ENCODE results near the gene CRYBB3. TPM values are rescaled to one million over a fixed set of nuclear protein-coding genes. Genes with fewer than 3 reads are reported as not detected.
"Not testable (repeated sequence)": the region's sequence is repeated elsewhere in the genome, so short reads cannot be mapped to it uniquely, and the experiment has no call there.

Gene CRYBB3
- total RNA-seq, 1 donor from 2014 or later: 0.60 TPM

DNA sequence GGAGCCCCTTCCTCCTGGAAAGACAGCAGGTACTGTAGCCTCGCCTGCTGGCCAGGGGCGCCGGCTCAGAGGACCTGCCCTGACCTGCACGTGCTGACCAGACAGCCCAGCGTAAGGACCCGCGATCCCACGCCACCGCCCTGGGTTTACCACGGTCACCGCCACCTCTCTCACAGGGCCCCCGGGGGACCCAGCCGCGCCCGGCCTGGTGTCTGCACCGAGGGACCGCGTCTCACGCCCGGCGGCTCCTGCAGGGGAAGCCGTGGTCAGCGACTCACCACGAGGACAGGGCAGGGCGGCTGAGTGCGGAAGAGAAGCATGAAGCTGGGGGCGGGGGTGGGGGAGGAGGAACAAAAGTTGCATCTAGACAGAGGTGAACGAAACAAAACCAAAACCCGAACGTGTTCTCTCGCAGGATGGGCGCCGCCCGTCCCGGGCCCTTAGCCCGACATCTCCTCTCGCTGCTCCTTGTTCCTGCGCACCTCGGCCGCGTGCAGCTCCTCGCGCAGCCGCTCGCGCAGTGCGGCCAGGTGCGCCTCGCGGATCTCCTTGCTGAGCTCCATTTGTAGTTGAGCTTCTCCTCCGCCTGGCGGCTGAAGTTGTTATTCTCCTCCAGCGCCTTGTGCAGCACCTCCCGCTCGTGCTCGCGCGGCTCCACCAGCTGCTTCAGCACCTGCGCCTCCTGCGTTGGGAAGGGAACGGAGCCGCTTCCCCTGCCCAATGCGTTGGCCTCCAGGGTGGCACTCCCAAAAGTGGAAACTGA lies 20.6 kb upstream of the CRYBB3 start:
- H3K9me3 Mint-ChIP-seq: peaks cover 13% of the 10 kb centered on the region

GRCh38 chr22:25182131-25183110 lies 17.2 kb upstream of the CRYBB3 start:
- H3K4me3 Mint-ChIP-seq: no peak overlapping the region
- no peaks in the 10 kb centered on the region for H3K4me1 Mint-ChIP-seq (ENCODE audit: low read depth)
- H3K9me3 Mint-ChIP-seq: peaks cover 10% of the 10 kb centered on the region
- H3K27ac Mint-ChIP-seq: no peak overlapping the region
- H3K36me3 Mint-ChIP-seq (ENCODE audit: low read depth): peaks cover 34% of the 10 kb centered on the region
- no peaks in the 10 kb centered on the region for H3K27me3 Mint-ChIP-seq (ENCODE audit: insufficient read depth)
- no peak for DNase-seq (ENCODE audit: low spot score)
- intact Hi-C loops (cut with micrococcal nuclease): no loop called here

More for the DNA sequence above, 20.6 kb upstream of the CRYBB3 start:
- H3K27me3 Mint-ChIP-seq (ENCODE audit: insufficient read depth); H3K27ac Mint-ChIP-seq; intact Hi-C loops (cut with micrococcal nuclease); H3K4me3 Mint-ChIP-seq; DNase-seq (ENCODE audit: low spot score); H3K4me1 Mint-ChIP-seq (ENCODE audit: low read depth): not testable (repeated sequence)
- peaks cover 39% of the 10 kb centered on the region for H3K36me3 Mint-ChIP-seq (ENCODE audit: low read depth)

GRCh38 chr22:25183949-25184619 lies 15.6 kb upstream of the CRYBB3 start:
- Mint-ChIP-seq H3K27me3 (ENCODE audit: insufficient read depth) (no peaks in the 10 kb centered on the region), H3K36me3 (ENCODE audit: low read depth) (peaks cover 30% of the 10 kb centered on the region), H3K4me1 (ENCODE audit: low read depth) (no peaks in the 10 kb centered on the region), H3K27ac (no peak overlapping the region), H3K4me3 (no peak overlapping the region), H3K9me3 (peaks cover 10% of the 10 kb centered on the region)
- DNase-seq (ENCODE audit: low spot score): no peak
- intact Hi-C loops (cut with micrococcal nuclease): no loop called here

DNA sequence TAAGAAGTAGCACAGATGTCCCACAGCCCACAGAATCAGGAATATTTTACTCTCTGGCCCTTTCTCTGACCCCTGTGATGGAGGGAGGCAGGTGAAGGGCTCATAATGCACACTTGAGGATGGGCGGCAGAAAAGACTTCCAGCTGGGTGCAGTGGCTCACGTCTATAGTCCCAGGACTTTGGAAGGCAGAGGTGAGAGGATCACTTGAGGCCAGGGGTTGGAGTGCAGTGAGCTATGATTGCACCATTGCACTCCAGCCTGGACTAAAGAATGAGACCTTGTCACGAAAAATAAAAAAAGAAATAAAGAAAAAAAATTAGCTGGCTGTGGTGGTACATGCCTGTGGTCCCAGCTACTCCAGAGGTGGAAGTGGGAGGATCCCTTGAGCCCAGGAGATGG lies 13.5 kb upstream of the CRYBB3 start:
- peaks cover 21% of the 10 kb centered on the region for H3K36me3 Mint-ChIP-seq (ENCODE audit: low read depth)
- no peaks in the 10 kb centered on the region for H3K9me3 Mint-ChIP-seq
- intact Hi-C loops (cut with micrococcal nuclease): no loop called here
- H3K4me3 Mint-ChIP-seq: no peak overlapping the region
- H3K27ac Mint-ChIP-seq: no peak overlapping the region
- DNase-seq (ENCODE audit: low spot score): no peak
- no peaks in the 10 kb centered on the region for H3K4me1 Mint-ChIP-seq (ENCODE audit: low read depth)
- no peaks in the 10 kb centered on the region for H3K27me3 Mint-ChIP-seq (ENCODE audit: insufficient read depth)

- no peak for DNase-seq (ENCODE audit: low spot score)
- peaks cover 13% of the 10 kb centered on the region for H3K36me3 Mint-ChIP-seq (ENCODE audit: low read depth)
- H3K4me3 Mint-ChIP-seq: no peak overlapping the region
- no peaks in the 10 kb centered on the region for H3K9me3 Mint-ChIP-seq
- H3K27ac Mint-ChIP-seq: no peak overlapping the region
- no peaks in the 10 kb centered on the region for H3K27me3 Mint-ChIP-seq (ENCODE audit: insufficient read depth)
- intact Hi-C loops (cut with micrococcal nuclease): no loop called here
- no peaks in the 10 kb centered on the region for H3K4me1 Mint-ChIP-seq (ENCODE audit: low read depth)
Observed at GRCh38 chr22:25187469-25187868, 12.2 kb upstream of the CRYBB3 start.

DNA sequence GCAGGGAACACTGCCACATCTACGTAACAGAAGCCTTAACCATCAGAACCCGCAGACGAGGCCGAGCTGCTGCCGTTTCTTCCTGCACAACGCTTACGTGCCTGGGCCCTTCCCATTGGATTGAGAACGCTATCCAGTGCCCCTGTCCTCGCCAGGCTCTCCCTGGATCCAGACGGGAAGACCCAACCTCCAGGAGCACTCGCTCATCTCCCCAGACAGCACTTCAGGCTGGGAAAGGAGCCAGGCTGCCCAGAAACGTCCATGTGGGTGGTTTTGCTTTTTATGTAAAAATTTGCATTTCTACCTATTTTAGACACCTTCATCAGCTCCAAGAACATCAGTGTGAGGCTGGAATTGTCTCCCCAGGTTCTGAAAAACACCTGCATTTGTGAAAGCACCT lies 7.3 kb upstream of the CRYBB3 start:
- Mint-ChIP-seq H3K4me1 (ENCODE audit: low read depth) (no peaks in the 10 kb centered on the region), H3K4me3 (no peak overlapping the region), H3K27me3 (ENCODE audit: insufficient read depth) (no peaks in the 10 kb centered on the region), H3K36me3 (ENCODE audit: low read depth) (peaks cover 7% of the 10 kb centered on the region), H3K9me3 (no peaks in the 10 kb centered on the region), H3K27ac (no peak overlapping the region)
- intact Hi-C loops (cut with micrococcal nuclease): no loop called here
- no peak for DNase-seq (ENCODE audit: low spot score)

- Mint-ChIP-seq H3K27ac (no peak overlapping the region), H3K36me3 (ENCODE audit: low read depth) (peaks cover 7% of the 10 kb centered on the region), H3K9me3 (no peaks in the 10 kb centered on the region), H3K4me3 (no peak overlapping the region), H3K27me3 (ENCODE audit: insufficient read depth) (no peaks in the 10 kb centered on the region), H3K4me1 (ENCODE audit: low read depth) (no peaks in the 10 kb centered on the region)
- DNase-seq (ENCODE audit: low spot score): no peak
- intact Hi-C loops (cut with micrococcal nuclease): no loop called here
Observed at GRCh38 chr22:25193130-25193529, 6.5 kb upstream of the CRYBB3 start.

DNA sequence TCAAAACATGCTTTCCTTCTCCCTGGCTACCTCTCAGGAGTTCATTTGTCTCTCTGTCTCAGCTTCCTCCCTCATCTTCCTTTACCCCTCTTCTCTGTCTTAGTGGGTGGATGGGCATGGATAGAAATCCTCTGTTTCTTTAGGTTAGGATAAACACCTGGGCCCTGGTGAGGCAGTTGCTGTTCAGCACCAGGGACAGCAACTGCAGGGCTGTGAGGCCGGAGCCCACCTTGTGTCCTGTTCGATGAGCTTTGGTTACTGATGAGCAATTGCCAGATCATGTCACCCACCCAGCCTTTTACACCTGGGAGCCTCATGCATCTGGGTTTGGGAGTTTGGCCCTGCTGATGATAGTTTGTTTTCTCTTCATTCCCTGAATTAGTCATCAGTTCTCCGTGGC lies 6.1 kb upstream of the CRYBB3 start:
- H3K27ac Mint-ChIP-seq: no peak overlapping the region
- intact Hi-C loops (cut with micrococcal nuclease): no loop called here

DNA sequence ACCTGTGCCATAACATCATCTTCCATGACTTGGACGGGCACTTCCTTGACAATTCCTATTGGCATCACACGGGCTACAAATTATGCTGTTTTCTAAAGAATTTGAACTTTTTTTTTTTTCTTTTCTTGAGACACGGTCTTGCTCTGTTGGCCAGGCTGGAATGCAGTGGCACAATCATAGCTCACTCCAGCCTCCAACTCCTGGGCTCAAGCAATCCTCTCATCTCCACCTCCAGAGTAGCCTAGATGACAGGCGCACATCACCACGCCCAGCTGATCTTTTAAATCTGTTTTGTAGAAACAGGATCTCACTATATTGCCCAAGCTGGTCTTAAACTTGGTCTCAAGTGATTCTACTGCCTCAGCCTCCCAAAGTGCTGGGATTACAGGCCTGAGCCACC lies 3.3 kb upstream of the CRYBB3 start:
- Mint-ChIP-seq H3K27ac (no peak overlapping the region), H3K9me3 (no peaks in the 10 kb centered on the region), H3K36me3 (ENCODE audit: low read depth) (peaks cover 7% of the 10 kb centered on the region), H3K27me3 (ENCODE audit: insufficient read depth) (no peaks in the 10 kb centered on the region), H3K4me1 (ENCODE audit: low read depth) (peaks cover 6% of the 10 kb centered on the region), H3K4me3 (no peak overlapping the region)
- no peak for DNase-seq (ENCODE audit: low spot score)
- intact Hi-C loops (cut with micrococcal nuclease): no loop called here

More for the DNA sequence above, 6.1 kb upstream of the CRYBB3 start:
- Mint-ChIP-seq H3K36me3 (ENCODE audit: low read depth) (peaks cover 7% of the 10 kb centered on the region), H3K4me1 (ENCODE audit: low read depth) (no peaks in the 10 kb centered on the region), H3K27me3 (ENCODE audit: insufficient read depth) (no peaks in the 10 kb centered on the region), H3K4me3 (no peak overlapping the region), H3K9me3 (no peaks in the 10 kb centered on the region)
- DNase-seq (ENCODE audit: low spot score): no peak

GRCh38 chr22:25197340-25197739 lies 2.3 kb upstream of the CRYBB3 start:
- no peaks in the 10 kb centered on the region for H3K9me3 Mint-ChIP-seq
- intact Hi-C loops (cut with micrococcal nuclease): no loop called here
- no peak overlapping the region for H3K27ac Mint-ChIP-seq
- H3K4me3 Mint-ChIP-seq: no peak overlapping the region
- H3K27me3 Mint-ChIP-seq (ENCODE audit: insufficient read depth): no peaks in the 10 kb centered on the region
- DNase-seq (ENCODE audit: low spot score): no peak
- peaks cover 6% of the 10 kb centered on the region for H3K4me1 Mint-ChIP-seq (ENCODE audit: low read depth)
- peaks cover 7% of the 10 kb centered on the region for H3K36me3 Mint-ChIP-seq (ENCODE audit: low read depth)

- intact Hi-C loops (cut with micrococcal nuclease): loop anchor here (5.0 kb wide), 1 partner anchor 246 kb away; no protein-coding TSS in a partner anchor
- H3K9me3 Mint-ChIP-seq: no peaks in the 10 kb centered on the region
Observed at GRCh38 chr22:25200967-25201366, 1.3 kb downstream of the CRYBB3 start.

GRCh38 chr22:25201557-25202273 lies 2.1 kb downstream of the CRYBB3 start:
- no peak for DNase-seq (ENCODE audit: low spot score)
- Mint-ChIP-seq H3K4me3 (no peak overlapping the region), H3K4me1 (ENCODE audit: low read depth) (peaks cover 6% of the 10 kb centered on the region), H3K36me3 (ENCODE audit: low read depth) (no peaks in the 10 kb centered on the region), H3K27me3 (ENCODE audit: insufficient read depth) (no peaks in the 10 kb centered on the region), H3K27ac (peak overlapping the region; percentile 47), H3K9me3 (no peaks in the 10 kb centered on the region)
- intact Hi-C loops (cut with micrococcal nuclease): loop anchor here (1.0 to 5.0 kb wide), 4 partner anchors 121 to 1130 kb away; no protein-coding TSS in a partner anchor

More at GRCh38 chr22:25200967-25201366, 1.3 kb downstream of the CRYBB3 start:
- no peaks in the 10 kb centered on the region for H3K36me3 Mint-ChIP-seq (ENCODE audit: low read depth)
- no peaks in the 10 kb centered on the region for H3K27me3 Mint-ChIP-seq (ENCODE audit: insufficient read depth)
- H3K4me3 Mint-ChIP-seq: no peak overlapping the region
- DNase-seq (ENCODE audit: low spot score): no peak
- H3K4me1 Mint-ChIP-seq (ENCODE audit: low read depth): peaks cover 6% of the 10 kb centered on the region
- H3K27ac Mint-ChIP-seq: no peak overlapping the region
